Loucy (cell line): ENCODE data around the gene FUT7.

Experiments
- EZH2phosphoT487 ChIP-seq: fragments of 200-600 bp; IDR thresholded peaks from 2 replicates; pipeline ENCODE4 v1.6.1; 2018; ENCODE audit warnings: antibody characterized with exemption, mild to moderate bottlenecking, moderate library complexity, borderline replicate concordance
- TF ChIP-seq, protein P1 (sequence below): fragments of 200-600 bp; sonication (generic); conservative IDR thresholded peaks from 2 replicates; pipeline ENCODE4 v1.5.1; 2014; ENCODE audit warnings: mild to moderate bottlenecking, antibody characterized with exemption, low read length

DNA sequence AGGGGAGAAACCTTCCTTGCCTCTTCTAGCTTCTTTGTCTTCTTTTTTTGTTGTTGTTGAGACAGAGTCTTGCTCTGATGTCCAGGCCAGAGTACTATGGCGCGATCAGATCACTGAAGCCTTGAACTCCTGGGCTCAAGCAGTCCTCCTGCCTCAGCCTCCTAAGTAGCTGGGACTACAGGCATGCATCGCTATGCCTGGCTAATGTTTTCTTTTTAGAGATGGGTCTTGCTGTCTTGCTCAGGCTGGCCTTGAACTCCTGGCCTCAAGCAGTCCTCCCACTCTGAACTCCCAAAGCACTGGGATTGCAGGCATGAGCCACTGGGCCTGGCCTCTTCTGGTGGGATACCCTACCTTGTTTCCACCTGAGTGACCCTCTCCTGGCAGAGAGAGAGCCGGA, 43.0 kb downstream of the FUT7 start:
- TF ChIP-seq, protein P1, sequence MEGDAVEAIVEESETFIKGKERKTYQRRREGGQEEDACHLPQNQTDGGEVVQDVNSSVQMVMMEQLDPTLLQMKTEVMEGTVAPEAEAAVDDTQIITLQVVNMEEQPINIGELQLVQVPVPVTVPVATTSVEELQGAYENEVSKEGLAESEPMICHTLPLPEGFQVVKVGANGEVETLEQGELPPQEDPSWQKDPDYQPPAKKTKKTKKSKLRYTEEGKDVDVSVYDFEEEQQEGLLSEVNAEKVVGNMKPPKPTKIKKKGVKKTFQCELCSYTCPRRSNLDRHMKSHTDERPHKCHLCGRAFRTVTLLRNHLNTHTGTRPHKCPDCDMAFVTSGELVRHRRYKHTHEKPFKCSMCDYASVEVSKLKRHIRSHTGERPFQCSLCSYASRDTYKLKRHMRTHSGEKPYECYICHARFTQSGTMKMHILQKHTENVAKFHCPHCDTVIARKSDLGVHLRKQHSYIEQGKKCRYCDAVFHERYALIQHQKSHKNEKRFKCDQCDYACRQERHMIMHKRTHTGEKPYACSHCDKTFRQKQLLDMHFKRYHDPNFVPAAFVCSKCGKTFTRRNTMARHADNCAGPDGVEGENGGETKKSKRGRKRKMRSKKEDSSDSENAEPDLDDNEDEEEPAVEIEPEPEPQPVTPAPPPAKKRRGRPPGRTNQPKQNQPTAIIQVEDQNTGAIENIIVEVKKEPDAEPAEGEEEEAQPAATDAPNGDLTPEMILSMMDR, result no peak
- no peak for TF ChIP-seq EZH2phosphoT487
